Prostate gland (tissue), 2 donors: ENCODE measurements around the gene IFRD1. TPM values are rescaled to one million over a fixed set of nuclear protein-coding genes. Genes with fewer than 3 reads are reported as not detected.
"Not testable (repeated sequence)": the region's sequence is repeated elsewhere in the genome, so short reads cannot be mapped to it uniquely, and the experiment has no call there.

Experiments
- DNase-seq: peaks from one replicate; pipeline ENCODE4 v3.0.0-alpha.2; 2019; ENCODE audit warnings: low spot score
- H3K27ac ChIP-seq, 2 donors: fragments of 200-600 bp; sonication (generic); 2 replicates each; pipeline ENCODE4 v1.5.1; 2017 to 2019
- H3K27me3 ChIP-seq: fragments of 200-600 bp; sonication (generic); replicated peaks from 2 replicates; pipeline ENCODE4 v1.5.1; 2019; ENCODE audit not compliant: insufficient read depth
- H3K36me3 ChIP-seq, 2 donors: fragments of 200-600 bp; sonication (generic); 1 replicate in 1 of 2; 2 replicates in 1 of 2; pipeline versions ENCODE4 v1.5.1 to v1.8.1; 2017 to 2019
- H3K4me1 ChIP-seq: fragments of 200-600 bp; sonication (generic); replicated peaks from 2 replicates; pipeline ENCODE4 v1.5.1; 2019
- H3K4me3 ChIP-seq, 2 donors: fragments of 200-600 bp; sonication (generic); 2 replicates each; pipeline ENCODE4 v1.5.1; 2017 to 2019
- H3K9me3 ChIP-seq: fragments of 200-600 bp; sonication (generic); 2 replicates; pipeline ENCODE4 v1.5.1; 2017
- CTCF ChIP-seq, 4 experiments: fragments of 200-600 bp in 2 of 4; fragments of 450-650 bp in 2 of 4; sonication (generic) in 2 of 4; IDR thresholded peaks; 1 replicate in 3 of 4; 2 replicates in 1 of 4; pipeline ENCODE4 v1.5.1; 2016 to 2019; ENCODE audit warnings: antibody characterized with exemption in 4 of 4, mild to moderate bottlenecking in 2 of 4, moderate library complexity in 2 of 4
- POLR2A ChIP-seq: fragments of 450-650 bp; IDR thresholded peaks from one replicate; pipeline ENCODE4 v1.6.1; 2016; ENCODE audit warnings: antibody characterized with exemption, mild to moderate bottlenecking
- POLR2AphosphoS5 ChIP-seq: sonication (generic); formaldehyde crosslinking; IDR thresholded peaks from one replicate; pipeline ENCODE4 v1.6.1; 2017; ENCODE audit warnings: antibody characterized with exemption
- WGBS: methylation state at CpG from one replicate; pipeline ENCODE4 v1.1.5; 2018; 5-methylcytosine and 5-hydroxymethylcytosine counted together
- intact Hi-C: fragments of 100-400 bp; cut with DNase I; formaldehyde crosslinking; loops from one replicate; pipeline ENCODE4 v1.14.2; 2022
- total RNA-seq, 2 donors: library from RNA; depleted of rRNA; stranded (reverse); fragments of >200 nt; gene quantifications; one replicate each; pipeline ENCODE4 v1.1.0, GENCODE V29; 2016

IFRD1 gene
- total RNA-seq, 2 donors from 2014 or later = 57.5 to 58.5 TPM

GRCh38 chr7:112450807-112451761 is 824 bp downstream of the IFRD1 start:
- Histone ChIP-seq H3K36me3 (peaks cover 0 to 4% of the 10 kb centered on the region in 2 donors), H3K4me1 (peaks cover 9% of the 10 kb centered on the region), H3K4me3 (peak overlapping the region; percentile 76 to 98), H3K27ac (peak overlapping the region; percentile 95 to 99), H3K27me3 (no peaks in the 10 kb centered on the region), H3K9me3 (no peaks in the 10 kb centered on the region)
- peak; percentile 97 for DNase-seq
- intact Hi-C loops = loop anchor here (5.0 kb wide), 1 partner anchor 244 kb away; the partner anchor contains the start of genes DOCK4 and ZNF277
- under 1% methylated on average over 55 of the region's 57 CpGs for WGBS
- TF ChIP-seq CTCF (IDR thresholded peaks at IDR 0.05) (no peak), POLR2AphosphoS5 (peak; percentile 93), POLR2A (peak; percentile 21)

DNA sequence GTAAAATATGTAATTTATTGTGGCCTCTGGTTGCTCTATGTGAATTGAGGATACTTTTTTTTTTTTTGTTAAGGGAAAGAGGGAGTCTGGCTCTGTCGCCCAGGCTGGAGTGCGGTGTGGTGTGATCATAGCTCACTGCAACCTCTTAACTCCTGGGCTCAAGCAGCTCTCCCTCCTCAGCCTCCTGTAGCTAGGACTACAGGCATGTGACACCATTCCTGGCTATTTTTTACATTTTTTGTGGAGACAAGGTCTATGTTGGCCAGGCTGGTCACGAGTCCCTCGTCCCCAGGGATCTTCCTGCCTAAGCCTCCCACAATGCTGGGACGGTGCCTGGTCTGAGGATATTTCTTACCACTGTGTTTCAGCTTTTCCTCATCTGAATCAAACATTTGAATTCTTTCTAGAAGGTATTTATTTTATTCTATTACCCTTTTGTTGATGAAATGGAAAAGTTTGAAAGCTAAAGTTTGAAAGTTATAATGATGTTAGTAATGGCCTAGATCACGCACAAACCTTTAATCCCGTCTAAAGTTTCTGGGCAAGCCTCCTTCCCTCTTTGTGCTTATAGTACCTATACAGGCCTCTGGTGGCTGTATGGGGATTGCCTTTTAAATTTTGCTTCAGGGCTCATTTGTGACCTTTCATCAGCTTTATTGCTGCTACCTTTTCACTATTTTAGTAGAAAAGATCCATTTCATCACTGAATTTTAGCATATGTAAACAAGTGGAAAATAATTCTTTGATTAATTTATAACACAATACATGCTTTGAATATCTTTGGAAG is 2.0 kb downstream of the IFRD1 start:
- Histone ChIP-seq H3K4me1 (peaks cover 9% of the 10 kb centered on the region), H3K4me3 (peak overlapping the region; percentile 76 to 98), H3K36me3 (peaks cover 0 to 6% of the 10 kb centered on the region in 2 donors), H3K27ac (peak overlapping the region; percentile 95 to 99), H3K9me3 (no peaks in the 10 kb centered on the region), H3K27me3 (no peaks in the 10 kb centered on the region)
- WGBS = 12% methylated on average over 7 of the region's 7 CpGs
- intact Hi-C loops = loop anchor here (5.0 kb wide), 1 partner anchor 245 kb away; the partner anchor contains the start of genes DOCK4 and ZNF277
- peak; percentile 21 for DNase-seq
- TF ChIP-seq POLR2AphosphoS5 (peak; percentile 24), POLR2A (no peak), CTCF (IDR thresholded peaks at IDR 0.05) (peak in 3 of 4 experiments; percentile 9 to 40 (median 13))

- intact Hi-C loops = loop anchor here (5.0 kb wide), 1 partner anchor 246 kb away; the partner anchor contains the start of genes DOCK4 and ZNF277
- peaks cover 0 to 6% of the 10 kb centered on the region in 2 donors for H3K36me3 ChIP-seq
- no peaks in the 10 kb centered on the region for H3K9me3 ChIP-seq
- no peak for DNase-seq
- H3K27me3 ChIP-seq = no peaks in the 10 kb centered on the region
- peak overlapping the region; percentile 95 to 99 for H3K27ac ChIP-seq
- WGBS = 30% methylated on average over 7 of the region's 7 CpGs
- TF ChIP-seq CTCF (IDR thresholded peaks at IDR 0.05) (no peak), POLR2A (no peak), POLR2AphosphoS5 (no peak)
- peaks cover 7% of the 10 kb centered on the region for H3K4me1 ChIP-seq
- H3K4me3 ChIP-seq = no peak overlapping the region
These were observed 3.4 kb downstream of the IFRD1 start for GRCh38 chr7:112453505-112454171.

DNA sequence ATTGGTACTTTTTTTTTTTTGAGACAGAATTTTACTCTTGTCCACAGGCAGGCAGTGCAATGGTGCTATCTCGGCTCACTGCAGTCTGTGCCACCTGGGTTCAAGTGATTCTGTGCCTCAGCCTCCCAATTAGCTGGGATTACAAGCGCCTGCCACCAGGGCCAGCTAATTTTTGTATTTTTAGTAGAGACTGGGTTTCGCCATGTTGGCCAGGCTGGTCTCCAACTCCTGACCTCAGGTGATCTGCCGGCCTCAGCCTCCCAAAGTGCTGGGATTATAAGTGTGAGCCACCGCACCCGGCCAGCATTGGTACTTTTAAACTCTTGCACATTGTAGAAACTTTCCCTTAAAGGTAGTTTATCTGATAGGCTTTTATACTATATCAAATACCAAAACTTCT is 3.9 kb downstream of the IFRD1 start:
- H3K9me3 ChIP-seq, H3K27me3 ChIP-seq, H3K4me1 ChIP-seq, H3K4me3 ChIP-seq, DNase-seq, H3K36me3 ChIP-seq: not testable (repeated sequence)
- H3K27ac ChIP-seq = peak overlapping the region in 1 of 2 donors; percentile 34
- 92% methylated on average over 6 of the region's 6 CpGs for WGBS
- intact Hi-C loops = loop anchor here (5.0 kb wide), 1 partner anchor 247 kb away; the partner anchor contains the start of genes DOCK4 and ZNF277
